CD4-positive, alpha-beta T cell (primary cell): ENCODE results near the gene GUCA1C. TPM values are rescaled to one million over a fixed set of nuclear protein-coding genes. Genes with fewer than 3 reads are reported as not detected.

Experiments used
- ATAC-seq: fragments of 200-7000 bp; cut with Tn5 transposase; one replicate; pipeline ENCODE4 v1.10.0; 2022; ENCODE audit warnings: mild to moderate bottlenecking; ENCODE audit not compliant: poor library complexity
- CTCF ChIA-PET: fragments of 350-600 bp; sonication (Branson Sonifier 250); formaldehyde crosslinking; loops from one replicate; lab custom pipeline; 2021; ENCODE audit warnings: antibody characterized with exemption, inconsistent platforms; lab: Charles Lee
- POLR2A ChIA-PET: fragments of 350-600 bp; sonication (Branson Sonifier 250); formaldehyde crosslinking; loops from one replicate; lab custom pipeline; 2021; ENCODE audit warnings: antibody characterized with exemption, inconsistent platforms; lab: Charles Lee
- DNase-seq, 14 experiments: peaks; one replicate each; pipeline ENCODE4 v3.0.0-alpha.2; 2013 to 2020; ENCODE audit warnings: mixed read lengths in 2 of 14
- H3K27ac ChIP-seq, 2 donors: one replicate each; pipeline versions ENCODE4 v1.5.1 to v1.7.0; 2013; ENCODE audit warnings: low read length in 2 of 2, low read depth in 1 of 2, mild to moderate bottlenecking in 1 of 2
- H3K27me3 ChIP-seq, 2 experiments: 1 replicate in 1 of 2; 2 replicates in 1 of 2; pipeline versions ENCODE4 v1.6.1 to v1.7.0; 2013; ENCODE audit warnings: low read length in 2 of 2, control low read depth in 1 of 2, mild to moderate bottlenecking in 1 of 2, moderate library complexity in 1 of 2; ENCODE audit not compliant: insufficient read depth in 2 of 2, control insufficient read depth in 1 of 2
- H3K36me3 ChIP-seq: one replicate; pipeline ENCODE4 v1.6.1; 2013; ENCODE audit warnings: low read length, control low read depth; ENCODE audit not compliant: insufficient read depth
- H3K4me1 ChIP-seq: one replicate; pipeline ENCODE4 v1.6.1; 2013; ENCODE audit warnings: low read length, control low read depth; ENCODE audit not compliant: insufficient read depth
- H3K4me3 ChIP-seq: one replicate; pipeline ENCODE4 v1.5.1; 2013; ENCODE audit warnings: mild to moderate bottlenecking, low read length, moderate library complexity
- H3K9me3 ChIP-seq, 2 experiments: 1 replicate in 1 of 2; 2 replicates in 1 of 2; pipeline versions ENCODE4 v1.6.1 to v1.7.0; 2013; ENCODE audit warnings: low read length in 2 of 2, mild to moderate bottlenecking in 2 of 2, control low read depth in 1 of 2, moderate library complexity in 1 of 2; ENCODE audit not compliant: control insufficient read depth in 1 of 2, insufficient read depth in 1 of 2
- H3K27ac Mint-ChIP-seq: one replicate; pipeline ENCODE4 v1.8.0; 2020; ENCODE audit warnings: mixed read lengths
- H3K27me3 Mint-ChIP-seq: one replicate; pipeline ENCODE4 v1.8.0; 2021; ENCODE audit warnings: mixed read lengths
- H3K36me3 Mint-ChIP-seq: one replicate; pipeline ENCODE4 v1.8.0; 2021; ENCODE audit warnings: low read depth, mixed read lengths
- H3K4me1 Mint-ChIP-seq: one replicate; pipeline ENCODE4 v1.8.0; 2021; ENCODE audit warnings: low read depth, mixed read lengths
- H3K4me3 Mint-ChIP-seq: one replicate; pipeline ENCODE4 v1.8.0; 2020; ENCODE audit warnings: mild to moderate bottlenecking, mixed read lengths
- H3K9me3 Mint-ChIP-seq: one replicate; pipeline ENCODE4 v1.8.0; 2020; ENCODE audit warnings: mixed read lengths
- intact Hi-C, 2 experiments: fragments of 100-400 bp; cut with DNase I in 1 of 2; cut with micrococcal nuclease in 1 of 2; formaldehyde crosslinking; loops; one replicate each; pipeline versions ENCODE4 v1.15.1 to v1.9.0; 2023 to 2025; cut with DNase I, micrococcal nuclease
- total RNA-seq, 174 experiments: library from RNA in 2 of 174; stranded (reverse) in 2 of 174; gene quantifications; one replicate each; pipeline ENCODE4 v1.2.3 and lab custom pipeline; 2021 to 2026
- TF ChIP-seq, protein P1 (sequence below): fragments of 200-600 bp; IDR thresholded peaks from one replicate; pipeline ENCODE4 v1.8.0; 2022; ENCODE audit warnings: antibody characterized with exemption, mild to moderate bottlenecking

Gene GUCA1C
- total RNA-seq, 2 experiments from 2014 or later = not detected

DNA sequence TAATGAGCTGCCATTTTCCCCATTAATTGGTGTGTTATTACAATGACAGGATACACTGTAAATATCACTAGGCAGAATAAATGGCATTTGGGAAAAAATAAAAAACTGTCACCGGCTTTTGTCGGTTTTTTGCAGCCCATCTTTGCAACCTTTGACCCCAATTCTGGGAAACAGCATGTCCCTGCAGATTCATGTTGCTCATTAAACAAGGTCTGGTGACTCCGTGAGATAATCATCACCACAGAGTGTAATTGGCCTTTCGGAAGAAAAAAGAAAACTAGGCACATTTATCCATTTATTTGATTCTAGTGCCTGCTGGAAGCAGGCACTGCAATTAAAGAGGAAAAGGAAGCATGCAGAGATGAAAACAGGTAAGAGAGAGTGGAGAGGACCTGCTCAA is 66.6 kb downstream of the GUCA1C start:
- DNase-seq (no peak), ATAC-seq (no peak)
- Histone ChIP-seq H3K27me3 (no peaks in the 10 kb centered on the region), H3K27ac (no peak overlapping the region), H3K4me1 (no peaks in the 10 kb centered on the region), H3K4me3 (no peak overlapping the region), H3K36me3 (no peaks in the 10 kb centered on the region), H3K9me3 (no peaks in the 10 kb centered on the region)
- Mint-ChIP-seq H3K27ac (no peak overlapping the region), H3K27me3 (no peaks in the 10 kb centered on the region), H3K4me1 (peaks cover 12% of the 10 kb centered on the region), H3K4me3 (no peak overlapping the region), H3K36me3 (no peaks in the 10 kb centered on the region), H3K9me3 (no peaks in the 10 kb centered on the region)
- ChIA-PET POLR2A (no interaction called here), CTCF (no interaction called here)
- TF ChIP-seq, protein P1, sequence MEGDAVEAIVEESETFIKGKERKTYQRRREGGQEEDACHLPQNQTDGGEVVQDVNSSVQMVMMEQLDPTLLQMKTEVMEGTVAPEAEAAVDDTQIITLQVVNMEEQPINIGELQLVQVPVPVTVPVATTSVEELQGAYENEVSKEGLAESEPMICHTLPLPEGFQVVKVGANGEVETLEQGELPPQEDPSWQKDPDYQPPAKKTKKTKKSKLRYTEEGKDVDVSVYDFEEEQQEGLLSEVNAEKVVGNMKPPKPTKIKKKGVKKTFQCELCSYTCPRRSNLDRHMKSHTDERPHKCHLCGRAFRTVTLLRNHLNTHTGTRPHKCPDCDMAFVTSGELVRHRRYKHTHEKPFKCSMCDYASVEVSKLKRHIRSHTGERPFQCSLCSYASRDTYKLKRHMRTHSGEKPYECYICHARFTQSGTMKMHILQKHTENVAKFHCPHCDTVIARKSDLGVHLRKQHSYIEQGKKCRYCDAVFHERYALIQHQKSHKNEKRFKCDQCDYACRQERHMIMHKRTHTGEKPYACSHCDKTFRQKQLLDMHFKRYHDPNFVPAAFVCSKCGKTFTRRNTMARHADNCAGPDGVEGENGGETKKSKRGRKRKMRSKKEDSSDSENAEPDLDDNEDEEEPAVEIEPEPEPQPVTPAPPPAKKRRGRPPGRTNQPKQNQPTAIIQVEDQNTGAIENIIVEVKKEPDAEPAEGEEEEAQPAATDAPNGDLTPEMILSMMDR = no peak
- intact Hi-C loops = no loop called here

DNA sequence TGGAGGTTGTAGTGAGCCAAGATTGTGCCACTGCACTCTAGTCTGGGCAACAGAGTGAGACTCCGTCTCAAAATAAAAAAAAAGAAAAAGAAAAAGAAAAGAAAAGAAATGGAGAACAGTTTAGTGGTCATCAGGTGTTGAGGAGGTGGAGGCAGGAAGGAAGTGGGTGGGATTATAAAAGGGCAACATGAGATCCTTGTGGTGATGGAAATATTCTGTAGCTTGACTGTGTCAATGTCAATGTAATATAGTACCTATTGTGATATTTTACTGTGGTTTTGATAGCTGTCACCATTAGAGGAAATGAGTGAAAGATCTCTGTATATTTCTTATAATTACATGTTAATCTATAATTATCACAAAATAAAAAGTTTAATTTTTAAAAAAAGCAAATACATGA is 70.3 kb downstream of the GUCA1C start:
- no peak for DNase-seq
- Histone ChIP-seq H3K27me3 (no peaks in the 10 kb centered on the region), H3K9me3 (no peaks in the 10 kb centered on the region), H3K27ac (no peak overlapping the region), H3K4me3 (no peak overlapping the region), H3K36me3 (no peaks in the 10 kb centered on the region), H3K4me1 (no peaks in the 10 kb centered on the region)
- H3K9me3 Mint-ChIP-seq = no peaks in the 10 kb centered on the region
- CTCF ChIA-PET = no interaction called here
- peaks cover 12% of the 10 kb centered on the region for H3K4me1 Mint-ChIP-seq
- no peaks in the 10 kb centered on the region for H3K27me3 Mint-ChIP-seq
- intact Hi-C loops = no loop called here
- no peak overlapping the region for H3K27ac Mint-ChIP-seq
- POLR2A ChIA-PET = no interaction called here
- H3K4me3 Mint-ChIP-seq = no peak overlapping the region
- no peak for ATAC-seq
- TF ChIP-seq, protein P1 = no peak
- H3K36me3 Mint-ChIP-seq = no peaks in the 10 kb centered on the region

DNA sequence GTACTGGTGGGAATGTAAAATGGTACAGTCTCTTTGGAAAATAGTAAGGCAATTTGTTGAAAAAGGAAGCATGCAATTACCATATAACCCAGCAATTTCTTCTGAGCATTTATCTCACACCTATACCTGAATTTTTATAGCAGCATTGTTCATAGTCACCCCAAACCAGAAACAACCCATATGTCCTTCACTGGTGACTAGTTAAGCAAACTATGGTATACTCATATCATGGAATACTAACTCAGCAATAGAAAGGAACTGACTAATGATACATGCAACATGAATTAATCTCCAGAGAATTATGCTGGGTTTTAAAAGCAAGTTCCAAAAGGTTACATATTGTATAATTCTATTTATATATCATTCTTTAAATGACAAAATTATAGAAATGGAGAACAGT is 70.9 kb downstream of the GUCA1C start:
- Histone ChIP-seq H3K36me3 (no peaks in the 10 kb centered on the region), H3K4me3 (no peak overlapping the region), H3K27me3 (no peaks in the 10 kb centered on the region), H3K9me3 (no peaks in the 10 kb centered on the region), H3K27ac (no peak overlapping the region), H3K4me1 (no peaks in the 10 kb centered on the region)
- Mint-ChIP-seq H3K27me3 (no peaks in the 10 kb centered on the region), H3K4me1 (peaks cover 12% of the 10 kb centered on the region), H3K27ac (no peak overlapping the region), H3K9me3 (no peaks in the 10 kb centered on the region), H3K36me3 (no peaks in the 10 kb centered on the region), H3K4me3 (no peak overlapping the region)
- intact Hi-C loops = no loop called here
- DNase-seq = no peak
- ChIA-PET POLR2A (no interaction called here), CTCF (no interaction called here)
- no peak for ATAC-seq
- TF ChIP-seq, protein P1 = no peak
